Common myeloid progenitor, CD34-positive (primary cell): ENCODE results near the gene DNALI1.
A peak's percentile ranks its signal among the peaks of the same experiment; 100 is the strongest.

Source experiments
- CTCF ChIA-PET: fragments of 350-600 bp; sonication (Branson Sonifier 250); formaldehyde crosslinking; loops from one replicate; lab custom pipeline; 2021; ENCODE audit warnings: antibody characterized with exemption; lab: Charles Lee
- POLR2A ChIA-PET: fragments of 350-600 bp; sonication (Branson Sonifier 250); formaldehyde crosslinking; loops from one replicate; lab custom pipeline; 2021; ENCODE audit warnings: antibody characterized with exemption; lab: Charles Lee
- DNase-seq, 3 donors: peaks; one replicate each; pipeline versions ENCODE4 v3.0.0 to v3.0.0-alpha.2; 2013
- H3K27ac ChIP-seq, 2 experiments: 1 replicate in 1 of 2; 2 replicates in 1 of 2; pipeline ENCODE4 v1.7.0; 2013; ENCODE audit warnings: inconsistent platforms in 2 of 2, low read length in 2 of 2, mild to moderate bottlenecking in 2 of 2, low read depth in 1 of 2, moderate library complexity in 1 of 2; ENCODE audit not compliant: severe bottlenecking in 2 of 2, insufficient read depth in 1 of 2, poor library complexity in 1 of 2
- H3K27me3 ChIP-seq, 5 experiments: replicated peaks in 2 of 5; 1 replicate in 3 of 5; 2 replicates in 2 of 5; pipeline versions ENCODE4 v1.6.1 to v1.7.0; 2013; ENCODE audit warnings: low read length in 4 of 5, mild to moderate bottlenecking in 2 of 5, moderate library complexity in 2 of 5, inconsistent platforms in 1 of 5; ENCODE audit not compliant: insufficient read depth in 5 of 5, control insufficient read depth in 4 of 5
- H3K36me3 ChIP-seq, 4 experiments: 1 replicate in 2 of 4; 2 replicates in 2 of 4; pipeline versions ENCODE4 v1.6.1 to v1.7.0; 2013; ENCODE audit warnings: low read length in 3 of 4, control low read depth in 1 of 4, mild to moderate bottlenecking in 1 of 4; ENCODE audit not compliant: control insufficient read depth in 4 of 4, insufficient read depth in 4 of 4
- H3K4me1 ChIP-seq, 4 experiments: 1 replicate in 3 of 4; 2 replicates in 1 of 4; pipeline versions ENCODE4 v1.6.1 to v1.7.1; 2013; ENCODE audit warnings: low read length in 3 of 4, mild to moderate bottlenecking in 3 of 4, control low read depth in 1 of 4, inconsistent platforms in 1 of 4, moderate library complexity in 1 of 4; ENCODE audit not compliant: control insufficient read depth in 4 of 4, insufficient read depth in 4 of 4; ENCODE audit errors: control extremely low read depth in 1 of 4
- H3K4me3 ChIP-seq, 7 experiments: 1 replicate in 4 of 7; 2 replicates in 3 of 7; pipeline versions ENCODE4 v1.5.1 to v1.7.0; 2013; ENCODE audit warnings: mild to moderate bottlenecking in 7 of 7, low read length in 6 of 7, moderate library complexity in 6 of 7, inconsistent platforms in 2 of 7, low read depth in 2 of 7, control low read depth in 1 of 7; ENCODE audit not compliant: insufficient read depth in 4 of 7, control insufficient read depth in 1 of 7; ENCODE audit errors: extremely low read depth in 1 of 7
- H3K9me3 ChIP-seq, 5 experiments: 1 replicate in 4 of 5; 2 replicates in 1 of 5; pipeline versions ENCODE4 v1.6.1 to v1.7.1; 2013; ENCODE audit warnings: low read length in 4 of 5, mild to moderate bottlenecking in 2 of 5, inconsistent platforms in 1 of 5, low read depth in 1 of 5, moderate library complexity in 1 of 5; ENCODE audit not compliant: control insufficient read depth in 4 of 5, insufficient read depth in 2 of 5; ENCODE audit errors: control extremely low read depth in 1 of 5
- WGBS: methylation state at CpG from one replicate; pipeline ENCODE4 v1.1.5; 2013; ENCODE audit not compliant: insufficient coverage; 5-methylcytosine and 5-hydroxymethylcytosine counted together

DNALI1 gene

DNA sequence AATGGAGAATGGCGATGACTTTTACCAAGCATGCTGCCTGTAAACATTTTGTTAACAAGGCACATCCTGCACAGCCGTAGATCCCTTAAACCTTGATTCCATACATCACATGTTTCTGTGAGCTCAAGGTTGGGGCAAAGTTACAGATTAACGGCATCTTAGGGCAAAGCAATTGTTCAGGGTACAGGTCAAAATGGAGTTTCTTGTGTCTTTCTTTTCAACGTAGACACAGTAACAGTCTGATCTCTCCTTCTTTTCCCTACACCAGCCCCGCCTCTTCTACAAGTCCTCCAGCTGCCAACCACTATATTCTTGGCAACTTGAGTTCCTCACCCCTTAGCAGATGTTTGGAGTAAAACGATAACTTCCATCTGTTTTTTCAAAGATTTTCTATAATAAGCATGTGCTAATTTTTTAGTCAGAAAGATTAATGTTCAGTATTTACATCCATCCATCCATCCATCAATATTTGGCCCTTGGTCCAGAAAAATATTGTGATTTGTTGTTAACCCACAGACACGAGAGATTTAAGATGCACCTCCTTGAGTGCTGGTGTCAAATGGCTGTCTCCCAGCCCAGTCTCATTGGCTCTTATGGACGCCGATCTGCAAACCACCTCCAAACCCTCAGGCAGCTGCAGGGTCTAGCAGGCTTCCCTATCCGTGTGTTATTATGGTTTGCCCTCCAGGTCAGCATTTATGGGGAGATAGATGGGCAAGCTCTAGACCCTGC lies 3.8 kb downstream of the DNALI1 start:
- Histone ChIP-seq H3K4me1 (peaks cover 0 to 5% (median 3%) of the 10 kb centered on the region in 4 experiments), H3K27ac (no peak overlapping the region), H3K36me3 (peaks cover 6 to 16% (median 12%) of the 10 kb centered on the region in 4 experiments), H3K9me3 (no peaks in the 10 kb centered on the region), H3K4me3 (no peak overlapping the region), H3K27me3 (peaks cover 0 to 6% (median 0%) of the 10 kb centered on the region in 5 experiments)
- ChIA-PET CTCF (no interaction called here), POLR2A (no interaction called here)
- 94% methylated on average over 8 of the region's 10 CpGs for WGBS
- no peak for DNase-seq

DNA sequence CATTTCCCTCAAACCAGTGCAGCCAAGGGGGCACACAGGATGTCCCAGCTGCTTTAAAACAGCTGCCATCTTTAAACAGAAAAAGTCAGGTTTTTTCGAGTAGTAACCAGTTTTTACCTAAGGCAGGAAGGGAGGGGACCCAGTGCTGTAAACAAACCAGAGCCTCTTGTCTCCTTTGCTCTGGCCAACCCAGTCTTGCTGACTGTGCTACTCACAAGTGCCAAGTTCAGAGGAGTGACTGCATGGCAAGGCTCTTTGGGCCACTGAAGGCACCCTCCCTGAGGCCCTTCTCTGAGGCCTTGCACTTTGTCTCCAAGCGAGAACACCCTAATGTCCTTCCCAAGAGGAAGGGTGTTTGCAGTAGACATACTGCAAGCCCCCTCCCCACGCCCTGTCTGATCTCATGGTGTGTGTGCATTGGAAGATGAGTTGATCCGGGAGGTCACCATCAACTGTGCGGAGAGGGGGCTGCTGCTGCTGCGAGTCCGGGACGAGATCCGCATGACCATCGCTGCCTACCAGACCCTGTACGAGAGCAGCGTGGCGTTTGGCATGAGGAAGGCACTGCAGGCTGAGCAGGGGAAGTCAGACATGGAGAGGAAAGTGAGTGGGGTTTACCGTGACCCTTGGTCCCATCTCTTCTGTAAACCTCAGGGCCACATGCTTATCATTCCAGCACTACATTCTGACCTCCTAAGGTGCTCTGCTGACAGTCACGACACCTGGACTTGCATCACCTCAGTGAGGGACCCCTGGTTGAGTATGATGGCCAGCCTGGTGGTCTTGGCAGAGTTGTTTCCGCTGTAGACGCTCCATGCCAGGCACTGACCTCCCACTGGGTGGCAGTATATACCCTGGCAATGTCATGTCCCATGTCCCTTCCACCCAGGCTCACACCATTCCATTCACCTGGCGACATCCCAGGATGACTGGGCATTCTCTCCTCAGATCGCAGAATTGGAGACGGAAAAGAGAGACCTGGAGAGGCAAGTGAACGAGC lies 4.7 kb downstream of the DNALI1 start:
- peak in 2 of 3 donors; percentile 19 to 31 for DNase-seq
- Histone ChIP-seq H3K27me3 (peaks cover 0 to 6% (median 0%) of the 10 kb centered on the region in 5 experiments), H3K9me3 (no peaks in the 10 kb centered on the region), H3K4me1 (peaks cover 0 to 4% (median 1%) of the 10 kb centered on the region in 4 experiments), H3K36me3 (peaks cover 13 to 25% (median 19%) of the 10 kb centered on the region in 4 experiments), H3K27ac (no peak overlapping the region), H3K4me3 (no peak overlapping the region)
- whole genome bisulfite sequencing, result 92% methylated on average over 11 of the region's 21 CpGs
- POLR2A ChIA-PET, result no interaction called here
- CTCF ChIA-PET, result interaction anchor here (1.6 kb wide), 1 partner anchor 122 kb away, joined by 5 read pairs; no protein-coding TSS in a partner anchor

DNA sequence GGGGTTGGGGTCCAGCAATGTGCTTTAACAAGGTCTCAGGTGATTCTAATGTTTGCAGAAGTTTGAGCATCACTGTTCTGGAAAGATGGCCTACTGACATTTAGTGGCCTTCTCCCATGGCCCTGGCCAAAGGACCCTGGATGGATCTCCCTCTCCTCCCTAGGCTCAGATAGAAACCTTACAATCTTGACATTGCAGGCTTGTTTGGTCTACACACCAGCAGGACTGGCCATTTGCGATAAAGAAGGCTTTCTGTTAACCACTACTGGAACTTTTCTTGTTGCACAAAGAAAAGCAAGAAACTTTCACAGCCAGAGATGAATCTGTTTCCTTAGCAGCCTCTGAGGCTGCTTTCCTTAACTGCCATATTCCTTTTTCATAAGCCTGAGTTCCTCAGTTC lies 6.2 kb downstream of the DNALI1 start:
- CTCF ChIA-PET, result interaction anchor here (0.7 to 1.6 kb wide), 2 partner anchors 10 to 120 kb away, joined by 3 to 5 read pairs; no protein-coding TSS in a partner anchor

DNA sequence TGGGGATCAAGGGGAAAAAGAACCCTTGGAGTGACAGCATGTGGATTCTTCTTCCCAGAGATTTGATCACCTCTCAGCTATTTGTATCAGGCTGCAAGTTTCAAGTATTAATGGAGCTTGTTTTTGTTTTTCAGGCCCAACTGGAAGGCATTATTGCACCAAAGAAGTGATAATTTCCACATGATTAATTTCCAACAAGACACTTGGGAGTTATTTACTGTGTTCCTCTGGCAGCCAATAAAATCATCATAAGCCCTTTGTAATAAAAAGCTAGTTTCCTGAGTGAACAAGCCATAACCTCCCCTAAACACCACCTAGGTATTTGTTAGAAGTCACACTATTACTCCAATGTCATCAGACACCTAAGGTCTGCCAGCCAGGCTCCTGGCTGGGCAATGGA lies 8.2 kb downstream of the DNALI1 start:
- Histone ChIP-seq H3K4me3 (no peak overlapping the region), H3K36me3 (peaks cover 32 to 59% (median 51%) of the 10 kb centered on the region in 4 experiments), H3K27me3 (no peaks in the 10 kb centered on the region), H3K4me1 (no peaks in the 10 kb centered on the region), H3K9me3 (no peaks in the 10 kb centered on the region), H3K27ac (no peak overlapping the region)
- ChIA-PET POLR2A (no interaction called here), CTCF (interaction anchor here (1.7 kb wide), 1 partner anchor 22 kb away, joined by 3 read pairs; no protein-coding TSS in a partner anchor)
- DNase-seq, result no peak

More for the DNA sequence above, 6.2 kb downstream of the DNALI1 start:
- no peak for DNase-seq
- H3K4me3 ChIP-seq, result no peak overlapping the region
- peaks cover 23 to 40% (median 34%) of the 10 kb centered on the region in 4 experiments for H3K36me3 ChIP-seq
- 91% methylated on average over 1 of the region's 1 CpG for WGBS
- H3K27me3 ChIP-seq, result no peaks in the 10 kb centered on the region
- POLR2A ChIA-PET, result interaction anchor here (0.6 kb wide), 1 partner anchor 15 kb away, joined by 7 read pairs; no protein-coding TSS in a partner anchor
- H3K4me1 ChIP-seq, result no peaks in the 10 kb centered on the region
- no peaks in the 10 kb centered on the region for H3K9me3 ChIP-seq
- no peak overlapping the region for H3K27ac ChIP-seq

DNA sequence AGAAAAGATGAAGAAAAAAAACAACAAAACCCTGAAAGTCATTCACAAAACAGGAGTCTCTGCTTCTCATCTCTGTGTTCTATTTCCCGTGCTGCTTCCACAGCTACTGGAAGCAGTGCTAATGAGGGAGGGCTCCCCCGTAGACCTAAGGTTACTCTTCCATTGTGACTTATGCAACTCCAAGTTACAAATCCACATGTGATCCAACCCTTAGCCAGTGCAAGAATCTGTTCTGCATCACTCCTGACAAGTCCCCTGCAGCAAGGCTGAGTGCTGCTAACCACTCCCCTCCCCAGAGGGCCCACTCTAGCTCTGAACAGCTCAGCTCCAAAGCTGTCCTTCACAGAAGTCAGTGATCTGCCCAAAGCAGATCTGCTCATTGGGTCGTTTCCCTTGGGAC lies 10.3 kb downstream of the DNALI1 start:
- 96% methylated on average over 2 of the region's 3 CpGs for WGBS
- POLR2A ChIA-PET, result no interaction called here
- no peak for DNase-seq
- H3K4me1 ChIP-seq, result no peaks in the 10 kb centered on the region
- CTCF ChIA-PET, result no interaction called here
- H3K36me3 ChIP-seq, result peaks cover 35 to 77% (median 64%) of the 10 kb centered on the region in 4 experiments
- no peaks in the 10 kb centered on the region for H3K27me3 ChIP-seq
- H3K4me3 ChIP-seq, result no peak overlapping the region
- no peaks in the 10 kb centered on the region for H3K9me3 ChIP-seq
- no peak overlapping the region for H3K27ac ChIP-seq

DNA sequence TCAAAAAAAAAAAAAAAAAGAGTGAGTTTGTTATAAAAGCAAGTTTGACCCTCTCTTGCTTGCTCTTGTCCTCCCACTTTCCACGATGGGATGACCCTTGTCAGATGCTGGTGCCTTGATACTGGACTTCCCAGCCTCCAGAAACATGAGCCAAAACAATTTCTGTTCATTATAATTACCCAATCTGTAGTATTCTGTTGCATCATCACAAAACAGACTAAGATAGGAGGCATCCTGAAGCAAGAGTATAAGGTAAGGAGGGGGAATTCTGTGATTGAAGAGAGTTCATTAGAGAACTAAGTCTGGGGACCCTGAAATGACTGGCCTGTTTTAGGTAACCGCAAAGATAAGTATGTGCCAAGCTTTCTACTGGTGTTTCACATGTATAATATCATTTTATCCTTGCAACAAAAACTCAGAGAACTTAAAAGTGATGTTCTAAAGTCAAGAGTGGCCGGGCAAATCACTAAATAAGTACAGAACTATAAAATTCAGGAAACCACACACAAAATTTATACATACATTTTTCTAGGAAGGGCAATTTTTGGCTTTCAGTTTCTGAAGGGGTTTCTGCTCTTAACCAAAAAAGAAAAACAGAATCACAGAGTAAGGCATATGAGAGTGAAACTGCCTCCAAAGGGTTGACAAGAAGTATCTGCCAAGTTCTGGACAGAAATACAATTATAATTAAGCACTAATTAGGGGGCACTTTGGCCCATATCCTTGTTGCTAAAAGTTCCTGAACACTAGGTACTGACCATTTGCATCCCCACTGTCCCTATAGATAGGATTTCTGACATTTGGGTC lies 14.0 kb downstream of the DNALI1 start:
- no peaks in the 10 kb centered on the region for H3K27me3 ChIP-seq
- H3K4me1 ChIP-seq, result no peaks in the 10 kb centered on the region
- CTCF ChIA-PET, result interaction anchor here (0.7 kb wide), 1 partner anchor 84 kb away, joined by 4 read pairs; no protein-coding TSS in a partner anchor
- no peaks in the 10 kb centered on the region for H3K9me3 ChIP-seq
- POLR2A ChIA-PET, result no interaction called here
- DNase-seq, result no peak
- WGBS, result no CpG with 5 or more reads among the region's 3 CpGs
- peaks cover 46 to 96% (median 85%) of the 10 kb centered on the region in 4 experiments for H3K36me3 ChIP-seq
- no peak overlapping the region for H3K27ac ChIP-seq
- no peak overlapping the region for H3K4me3 ChIP-seq
